ENCODE results near the gene PVALEF. TPM values are rescaled to one million over a fixed set of nuclear protein-coding genes. Genes with fewer than 3 reads are reported as not detected.

PVALEF gene
- total and polyA plus RNA-seq, 2 of the 13 experiments (the other 11 are each of a cell fraction or from before 2014, with no cell fraction given) = 0.18 TPM

GRCh38 chr17:81178136-81179091, 13.1 kb downstream of the PVALEF start (continued):
- no peak for TF ChIP-seq HNF1A (IDR thresholded peaks at IDR 0.05; ENCODE audit: low read depth)
- no peak for TF ChIP-seq HNF1A (CRISPR knock-in tag; IDR thresholded peaks at IDR 0.05; ENCODE audit: borderline replicate concordance)
- peak; percentile 10; the same call in 1 of the 2 replicates for TF ChIP-seq ZNF225 (CRISPR knock-in tag; IDR thresholded peaks at IDR 0.05)
- no peak for TF ChIP-seq ZBTB3 (CRISPR knock-in tag; IDR thresholded peaks at IDR 0.05; ENCODE audit: borderline replicate concordance, low read depth)
- TF ChIP-seq, protein P1, sequence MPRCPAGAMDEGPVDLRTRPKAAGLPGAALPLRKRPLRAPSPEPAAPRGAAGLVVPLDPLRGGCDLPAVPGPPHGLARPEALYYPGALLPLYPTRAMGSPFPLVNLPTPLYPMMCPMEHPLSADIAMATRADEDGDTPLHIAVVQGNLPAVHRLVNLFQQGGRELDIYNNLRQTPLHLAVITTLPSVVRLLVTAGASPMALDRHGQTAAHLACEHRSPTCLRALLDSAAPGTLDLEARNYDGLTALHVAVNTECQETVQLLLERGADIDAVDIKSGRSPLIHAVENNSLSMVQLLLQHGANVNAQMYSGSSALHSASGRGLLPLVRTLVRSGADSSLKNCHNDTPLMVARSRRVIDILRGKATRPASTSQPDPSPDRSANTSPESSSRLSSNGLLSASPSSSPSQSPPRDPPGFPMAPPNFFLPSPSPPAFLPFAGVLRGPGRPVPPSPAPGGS (CRISPR knock-in tag; IDR thresholded peaks at IDR 0.05) = no peak
- TF ChIP-seq SSRP1 (CRISPR knock-in tag; IDR thresholded peaks at IDR 0.05) = no peak
- 0 out of 2 replicates have a peak, but pooled peaks have one; percentile 24 for TF ChIP-seq MEF2D (CRISPR knock-in tag; IDR thresholded peaks at IDR 0.05)
- TF ChIP-seq ISL2 (CRISPR knock-in tag; IDR thresholded peaks at IDR 0.05) = no peak
- peak; percentile 77; the same call in 1 of the 2 replicates for TF ChIP-seq NFIB (CRISPR knock-in tag; IDR thresholded peaks at IDR 0.05; ENCODE audit: borderline replicate concordance)
- TF ChIP-seq MTERF4 (CRISPR knock-in tag; IDR thresholded peaks at IDR 0.05) = peak; percentile 59; the same call in 1 of the 2 replicates
- 0 out of 2 replicates have a peak, but pooled peaks have one; percentile 31 for TF ChIP-seq ZNF709 (CRISPR knock-in tag; IDR thresholded peaks at IDR 0.05)
- peak; percentile 56 for TF ChIP-seq HNRNPL (IDR thresholded peaks at IDR 0.05; ENCODE audit: low read depth, low read length)
- TF ChIP-seq, protein P2, sequence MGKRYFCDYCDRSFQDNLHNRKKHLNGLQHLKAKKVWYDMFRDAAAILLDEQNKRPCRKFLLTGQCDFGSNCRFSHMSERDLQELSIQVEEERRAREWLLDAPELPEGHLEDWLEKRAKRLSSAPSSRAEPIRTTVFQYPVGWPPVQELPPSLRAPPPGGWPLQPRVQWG (CRISPR knock-in tag; IDR thresholded peaks at IDR 0.05; ENCODE audit: borderline replicate concordance, low read depth) = no peak
- no peak for TF ChIP-seq SKI (IDR thresholded peaks at IDR 0.05; ENCODE audit: partially characterized antibody)
- TF ChIP-seq MTA3 (CRISPR knock-in tag; IDR thresholded peaks at IDR 0.05) = no peak
- TF ChIP-seq NRL (CRISPR knock-in tag; IDR thresholded peaks at IDR 0.05; ENCODE audit: borderline replicate concordance) = no peak; the same call in 1 of the 2 replicates
- no peak for TF ChIP-seq ZNF549 (CRISPR knock-in tag; IDR thresholded peaks at IDR 0.05)
- TF ChIP-seq REL (CRISPR knock-in tag; conservative IDR thresholded peaks at IDR 0.05) = no peak
- TF ChIP-seq, protein P3, sequence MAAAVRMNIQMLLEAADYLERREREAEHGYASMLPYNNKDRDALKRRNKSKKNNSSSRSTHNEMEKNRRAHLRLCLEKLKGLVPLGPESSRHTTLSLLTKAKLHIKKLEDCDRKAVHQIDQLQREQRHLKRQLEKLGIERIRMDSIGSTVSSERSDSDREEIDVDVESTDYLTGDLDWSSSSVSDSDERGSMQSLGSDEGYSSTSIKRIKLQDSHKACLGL (CRISPR knock-in tag; IDR thresholded peaks at IDR 0.05) = no peak
- peak; percentile 39 for TF ChIP-seq HNF4A (CRISPR knock-in tag; IDR thresholded peaks at IDR 0.05)
- 0 out of 2 replicates have a peak, but pooled peaks have one; percentile 26 for TF ChIP-seq ZNF430 (CRISPR knock-in tag; IDR thresholded peaks at IDR 0.05)
- no peak for TF ChIP-seq ZNF354B (CRISPR knock-in tag; IDR thresholded peaks at IDR 0.05)
- no peak for TF ChIP-seq NFE2 (CRISPR knock-in tag; IDR thresholded peaks at IDR 0.05)
